GM18505 (cell line): ENCODE data around the gene SLC12A1.

Source experiments
- ATAC-seq: cut with Tn5 transposase; IDR thresholded peaks from one replicate; pipeline ENCODE4 v1.9.1; 2021; ENCODE audit not compliant: unreplicated experiment
- POLR2A ChIP-seq: IDR thresholded peaks from 4 replicates; pipeline ENCODE4 v1.6.1; 2011; ENCODE audit warnings: borderline replicate concordance; ENCODE audit not compliant: insufficient read depth, insufficient read length; ENCODE audit errors: extremely low read depth

SLC12A1 gene

GRCh38 chr15:48205981-48206380, at the start of gene SLC12A1:
Gene SLC12A1 (plus strand): TSS chr15:48206302. CDS start chr15:48207720, 1,418 bp downstream.
- ATAC-seq, result no peak

DNA sequence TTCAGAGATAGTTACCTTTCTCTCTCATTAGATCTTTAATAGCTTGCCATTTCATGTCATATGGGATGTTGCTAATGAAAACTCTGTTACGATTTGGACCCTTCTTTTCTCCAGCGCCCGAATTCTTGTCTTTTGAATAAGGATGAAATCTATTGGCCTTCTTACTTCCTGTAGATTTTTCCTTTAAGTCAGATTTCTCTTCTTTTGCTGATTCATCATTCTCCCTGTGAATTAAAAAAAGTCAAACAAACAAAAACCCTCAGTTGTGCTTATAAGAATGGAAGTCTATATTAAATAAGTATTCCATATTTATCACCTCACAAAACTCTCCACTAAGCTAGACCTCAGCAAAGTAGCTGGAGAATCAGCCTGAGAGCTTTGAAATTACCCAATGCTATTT, 37.5 kb upstream of the SLC12A1 start:
- ATAC-seq, result no peak
- no peak for TF ChIP-seq POLR2A

More at GRCh38 chr15:48205981-48206380, at the start of gene SLC12A1:
- TF ChIP-seq POLR2A, result no peak

DNA sequence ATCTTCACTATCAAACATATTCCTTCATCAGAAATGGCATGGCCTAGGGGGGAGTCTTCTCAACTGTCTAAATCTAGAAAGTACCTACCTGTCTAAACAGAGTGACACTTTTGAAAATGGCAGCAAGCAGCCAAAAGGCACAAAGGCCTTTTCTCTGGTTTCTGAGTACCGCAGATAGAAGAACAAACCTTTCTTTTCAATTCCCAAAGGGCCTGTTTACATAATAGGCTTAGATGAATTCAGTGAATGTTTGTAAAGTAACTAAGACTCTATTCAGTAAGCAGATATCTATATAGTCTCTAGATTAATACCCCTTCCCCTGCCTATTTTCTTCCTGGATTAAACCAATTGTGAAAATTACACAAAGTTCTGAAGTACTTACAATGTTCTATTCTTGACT, 35.1 kb upstream of the SLC12A1 start:
- no peak for ATAC-seq
- TF ChIP-seq POLR2A, result no peak

DNA sequence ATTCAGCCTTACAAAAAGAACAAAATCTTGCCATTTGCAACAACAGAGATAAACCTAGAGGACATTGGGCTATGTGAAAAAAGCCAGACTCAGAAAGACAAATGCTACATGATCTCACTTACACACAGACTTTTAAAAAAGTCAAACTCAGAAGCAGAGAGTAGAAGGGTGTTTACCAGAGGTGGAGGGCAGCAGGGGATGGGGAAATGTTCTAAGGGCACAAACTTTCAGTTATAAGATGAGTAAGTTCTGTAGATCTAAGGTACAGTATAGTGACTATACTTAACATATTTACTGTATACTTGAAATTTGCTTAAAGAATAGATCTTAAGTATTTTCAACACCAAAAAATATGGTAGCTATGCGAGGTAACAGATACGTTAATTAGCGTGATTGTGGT, 31.0 kb upstream of the SLC12A1 start:
- TF ChIP-seq POLR2A, result no peak

DNA sequence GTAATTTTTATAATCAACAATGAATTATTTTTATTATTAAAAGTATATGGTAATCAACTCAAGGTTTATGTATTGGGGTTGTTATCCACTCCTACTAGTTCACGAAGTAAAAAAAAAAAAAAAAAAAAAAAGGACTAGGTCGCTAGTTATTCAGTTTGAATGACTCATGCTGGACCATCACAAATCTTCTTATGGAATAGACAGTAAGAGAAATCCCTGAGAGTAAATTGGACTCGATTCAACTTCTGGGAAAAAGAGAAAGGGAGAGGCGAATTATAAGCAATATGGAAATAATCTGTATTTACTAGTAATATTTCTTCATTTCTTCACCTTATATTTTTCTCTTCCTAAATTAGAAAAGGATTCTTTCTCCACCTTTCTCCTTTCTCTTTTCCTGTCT, 30.0 kb upstream of the SLC12A1 start:
- no peak for ATAC-seq
- no peak for TF ChIP-seq POLR2A

More for the DNA sequence above, 31.0 kb upstream of the SLC12A1 start:
- ATAC-seq, result no peak

DNA sequence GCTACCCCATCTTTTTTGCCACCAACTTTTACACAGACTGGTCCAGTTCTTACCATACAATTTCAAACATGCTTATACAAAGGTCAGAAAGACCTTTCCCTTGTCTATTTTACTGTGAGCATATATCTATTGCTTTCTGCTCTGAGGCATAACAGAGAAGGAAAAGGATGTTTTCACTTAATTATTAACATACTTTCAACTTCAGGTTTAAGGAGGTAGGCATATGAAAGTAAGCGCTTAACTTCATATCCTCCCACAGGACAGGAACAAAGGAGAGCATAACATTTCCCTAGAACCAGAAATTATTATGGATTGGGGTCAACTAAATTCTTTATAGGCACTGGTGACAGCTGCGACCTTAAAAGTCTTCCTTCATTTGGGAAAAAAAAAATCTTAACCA, 29.1 kb upstream of the SLC12A1 start:
- no peak for ATAC-seq

DNA sequence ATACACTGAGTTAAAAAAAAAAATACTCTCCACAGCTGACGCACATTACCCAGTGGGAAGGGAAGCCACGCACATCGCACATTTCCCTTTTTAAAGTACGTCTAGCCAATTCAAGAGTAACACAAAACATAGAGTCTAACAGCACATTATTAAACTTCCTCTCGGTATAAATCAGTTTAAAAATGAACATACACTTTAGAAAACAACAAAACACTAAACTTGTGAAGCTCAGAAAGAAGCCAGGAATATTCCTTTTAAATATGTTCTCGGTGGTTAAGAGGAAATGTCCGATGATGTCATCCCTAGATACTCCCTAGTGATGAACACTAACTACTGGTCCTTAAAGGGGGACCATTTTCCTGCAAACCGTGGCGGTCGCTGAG, 28.7 kb upstream of the SLC12A1 start:
- TF ChIP-seq POLR2A, result no peak
- ATAC-seq, result peak; percentile 68

More for the DNA sequence above, 29.1 kb upstream of the SLC12A1 start:
- TF ChIP-seq POLR2A, result no peak

DNA sequence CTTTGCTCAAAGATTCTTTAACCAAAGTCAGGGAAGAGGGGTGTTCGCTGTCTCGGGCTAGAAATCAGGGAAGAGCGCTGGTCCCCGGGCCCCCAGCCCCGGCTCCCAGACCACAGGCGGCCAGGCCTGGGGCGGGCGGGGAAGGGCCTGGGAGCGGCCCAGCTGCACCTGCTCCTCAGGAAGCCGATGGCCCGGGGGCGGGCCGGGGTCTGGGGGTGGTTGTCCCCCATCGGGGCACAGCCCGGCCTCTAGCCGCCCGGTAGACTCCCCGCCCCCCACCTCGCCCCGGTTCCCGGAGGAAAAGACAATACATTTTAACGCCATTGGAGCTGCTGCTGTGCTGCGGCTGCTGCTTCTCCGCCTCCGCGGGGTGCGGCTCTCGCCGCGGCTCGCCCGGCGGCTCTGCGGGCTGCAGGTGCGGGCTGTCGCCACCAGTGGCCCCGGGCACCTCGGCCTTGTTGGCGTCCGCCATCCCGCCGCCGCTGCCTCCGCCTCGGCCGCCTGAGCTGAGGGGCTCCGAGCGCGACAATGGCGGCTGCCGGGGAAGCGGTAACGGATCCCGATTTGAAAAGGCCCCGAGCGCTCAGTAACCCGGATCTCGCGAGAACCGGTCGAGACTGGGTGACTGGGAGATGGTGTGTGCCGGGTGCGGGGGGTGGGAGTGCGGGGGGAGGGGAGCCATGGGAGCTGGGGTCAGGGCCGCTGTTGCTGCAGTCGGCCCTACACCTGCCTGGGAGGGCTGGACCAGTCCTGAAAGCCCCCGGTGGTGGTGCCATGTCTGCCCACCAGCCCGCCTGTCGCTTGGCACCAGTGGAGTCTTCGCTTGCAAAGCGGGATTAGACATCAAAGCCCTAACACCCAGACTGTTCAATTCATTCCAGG, 28.1 kb upstream of the SLC12A1 start, which contains the start of gene MYEF2:
MYEF2 (minus strand) TSS at position 530 of the 882 bp plus-strand sequence; CDS start at position 472, 58 bp downstream.
- TF ChIP-seq POLR2A, result peak; percentile 67
- ATAC-seq, result peak; percentile 71

DNA sequence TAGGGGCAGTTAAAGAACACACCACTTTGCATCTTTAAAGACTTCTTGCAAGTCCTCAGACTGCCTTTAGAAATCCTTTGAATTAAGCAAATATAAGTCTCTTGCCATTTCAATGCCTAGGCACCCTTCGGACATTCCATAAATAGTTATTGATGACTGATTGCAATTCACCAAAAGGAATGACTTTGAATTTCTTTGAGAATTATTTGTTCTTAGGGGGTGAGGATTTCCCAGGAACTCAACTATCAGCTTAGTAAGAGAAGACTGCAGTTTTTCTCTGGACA, 27.5 kb upstream of the SLC12A1 start:
- no peak for TF ChIP-seq POLR2A

DNA sequence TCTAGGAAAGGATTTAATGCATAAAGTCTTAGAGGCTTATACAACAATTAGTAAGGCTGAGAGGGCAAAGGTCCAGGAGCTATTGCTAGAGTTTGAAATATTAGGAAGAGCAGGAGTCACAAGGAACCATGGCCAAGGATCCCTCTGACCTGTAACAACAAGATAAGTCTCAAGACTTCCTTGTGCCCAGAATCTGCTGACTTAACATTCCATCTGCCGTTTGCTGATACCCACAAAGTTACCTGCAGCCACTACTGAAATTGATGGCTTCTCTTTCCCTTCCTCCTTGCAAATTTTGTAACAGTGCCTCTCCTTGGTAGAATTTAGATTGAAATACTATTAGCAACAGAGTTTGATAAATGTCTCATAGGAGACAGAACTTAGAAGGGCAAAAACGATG, 23.4 kb upstream of the SLC12A1 start:
- TF ChIP-seq POLR2A, result no peak
- ATAC-seq, result no peak

More for the DNA sequence above, 27.5 kb upstream of the SLC12A1 start:
- ATAC-seq, result no peak

GRCh38 chr15:48185529-48185928, 20.6 kb upstream of the SLC12A1 start:
- no peak for ATAC-seq
- TF ChIP-seq POLR2A, result no peak

GRCh38 chr15:48186271-48186670, 19.8 kb upstream of the SLC12A1 start:
- no peak for ATAC-seq
- no peak for TF ChIP-seq POLR2A

- no peak for ATAC-seq
- TF ChIP-seq POLR2A, result no peak
Measured at GRCh38 chr15:48190932-48191573, 15.0 kb upstream of the SLC12A1 start.
